H9 (cell line): ENCODE results near the gene NEUROG1. TPM values are rescaled to one million over a fixed set of nuclear protein-coding genes. Genes with fewer than 3 reads are reported as not detected.

ENCODE experiments used
- DNase-seq: peaks from one replicate; pipeline ENCODE4 v3.0.0-alpha.2; 2017
- H2AFZ ChIP-seq: one replicate; pipeline ENCODE4 v1.6.1; 2013; ENCODE audit warnings: mild to moderate bottlenecking, low read length, control low read depth, moderate library complexity
- H2AK5ac ChIP-seq: 2 replicates; pipeline ENCODE4 v1.6.1; 2013; ENCODE audit warnings: low read length, control low read depth, mixed read lengths; ENCODE audit not compliant: insufficient read length
- H2BK120ac ChIP-seq: one replicate; pipeline ENCODE4 v1.6.1; 2013; ENCODE audit warnings: low read depth, mild to moderate bottlenecking, low read length, control low read depth, inconsistent platforms; ENCODE audit not compliant: poor library complexity, severe bottlenecking
- H2BK12ac ChIP-seq: 2 replicates; pipeline ENCODE4 v1.6.1; 2013; ENCODE audit warnings: low read length, control low read depth, mixed read lengths, low read depth; ENCODE audit not compliant: insufficient read length
- H2BK15ac ChIP-seq: 2 replicates; pipeline ENCODE4 v1.6.1; 2013; ENCODE audit warnings: low read depth, low read length, control low read depth
- H2BK20ac ChIP-seq: one replicate; pipeline ENCODE4 v1.6.1; 2013; ENCODE audit warnings: low read depth, mild to moderate bottlenecking, low read length, control low read depth, inconsistent platforms; ENCODE audit not compliant: poor library complexity, severe bottlenecking
- H2BK5ac ChIP-seq: 2 replicates; pipeline ENCODE4 v1.6.1; 2013; ENCODE audit warnings: low read length, control low read depth, mixed read lengths; ENCODE audit not compliant: insufficient read length
- H3K14ac ChIP-seq: 2 replicates; pipeline ENCODE4 v1.6.1; 2013; ENCODE audit warnings: low read length, control low read depth; ENCODE audit not compliant: insufficient read depth
- H3K18ac ChIP-seq: 2 replicates; pipeline ENCODE4 v1.6.1; 2013; ENCODE audit warnings: low read depth, mild to moderate bottlenecking, mixed read lengths, low read length, control low read depth; ENCODE audit not compliant: insufficient read length
- H3K23ac ChIP-seq: 2 replicates; pipeline ENCODE4 v1.6.1; 2013; ENCODE audit warnings: low read length, control low read depth, mixed read lengths, low read depth; ENCODE audit not compliant: insufficient read length
- H3K23me2 ChIP-seq: 2 replicates; pipeline ENCODE4 v1.6.1; 2013; ENCODE audit warnings: low read depth, mild to moderate bottlenecking, mixed read lengths, low read length, control low read depth; ENCODE audit not compliant: insufficient read length, poor library complexity, severe bottlenecking
- H3K27ac ChIP-seq: 2 replicates; pipeline ENCODE4 v1.5.1; 2013; ENCODE audit warnings: low read length, control low read depth, mixed read lengths, low read depth; ENCODE audit not compliant: insufficient read length
- H3K27me3 ChIP-seq: 2 replicates; pipeline ENCODE4 v1.6.1; 2013; ENCODE audit warnings: low read length, control low read depth, inconsistent platforms; ENCODE audit not compliant: insufficient read depth
- H3K4ac ChIP-seq: 2 replicates; pipeline ENCODE4 v1.6.1; 2013; ENCODE audit warnings: low read depth, mild to moderate bottlenecking, control low read depth, inconsistent platforms, low read length, moderate library complexity
- H3K4me1 ChIP-seq: 2 replicates; pipeline ENCODE4 v1.6.1; 2013; ENCODE audit warnings: low read length, control low read depth, inconsistent platforms; ENCODE audit not compliant: insufficient read depth
- H3K4me2 ChIP-seq: 2 replicates; pipeline ENCODE4 v1.6.1; 2013; ENCODE audit warnings: low read length, control low read depth, mixed read lengths; ENCODE audit not compliant: insufficient read length, insufficient read depth
- H3K56ac ChIP-seq: 2 replicates; pipeline ENCODE4 v1.6.1; 2013; ENCODE audit warnings: low read depth, mild to moderate bottlenecking, mixed read lengths, low read length, control low read depth; ENCODE audit not compliant: insufficient read length
- H3K79me1 ChIP-seq: 2 replicates; pipeline ENCODE4 v1.6.1; 2013; ENCODE audit warnings: low read depth, mild to moderate bottlenecking, moderate library complexity, low read length, control low read depth, inconsistent platforms; ENCODE audit not compliant: insufficient read depth, poor library complexity, severe bottlenecking
- H3K79me2 ChIP-seq: 2 replicates; pipeline ENCODE4 v1.6.1; 2013; ENCODE audit warnings: low read length, control low read depth, inconsistent platforms; ENCODE audit not compliant: insufficient read depth
- H3K9ac ChIP-seq: 2 replicates; pipeline ENCODE4 v1.6.1; 2013; ENCODE audit warnings: low read length, control low read depth, mixed read lengths; ENCODE audit not compliant: insufficient read length; ENCODE audit errors: extremely low read depth
- H3K9me3 ChIP-seq: one replicate; pipeline ENCODE4 v1.6.1; 2013; ENCODE audit warnings: low read depth, low read length, inconsistent platforms; ENCODE audit not compliant: control insufficient read depth
- H3T11ph ChIP-seq: one replicate; pipeline ENCODE4 v1.6.1; 2013; ENCODE audit warnings: mild to moderate bottlenecking, low read length, control low read depth, inconsistent platforms
- H4K20me1 ChIP-seq: one replicate; pipeline ENCODE4 v1.6.1; 2013; ENCODE audit not compliant: control insufficient read depth, insufficient read length, insufficient read depth
- H4K5ac ChIP-seq: 2 replicates; pipeline ENCODE4 v1.6.1; 2013; ENCODE audit warnings: low read depth, mild to moderate bottlenecking, mixed read lengths, low read length, control low read depth; ENCODE audit not compliant: insufficient read length
- H4K8ac ChIP-seq: replicated peaks from 2 replicates; pipeline ENCODE4 v1.6.1; 2013; ENCODE audit warnings: low read length, control low read depth, mixed read lengths, low read depth; ENCODE audit not compliant: insufficient read length
- H4K91ac ChIP-seq: 2 replicates; pipeline ENCODE4 v1.6.1; 2013; ENCODE audit warnings: low read depth, mild to moderate bottlenecking, moderate library complexity, mixed read lengths, low read length, control low read depth; ENCODE audit not compliant: insufficient read length
- H3K27ac Mint-ChIP-seq, 3 experiments: 2 replicates in 2 of 3; 3 replicates in 1 of 3; pipeline ENCODE4 v1.8.0; 2020 to 2021; ENCODE audit warnings: mixed read lengths in 3 of 3, mild to moderate bottlenecking in 1 of 3, moderate library complexity in 1 of 3
- H3K27me3 Mint-ChIP-seq: 2 replicates; pipeline ENCODE4 v1.8.0; 2021; ENCODE audit warnings: low read depth, mild to moderate bottlenecking, moderate library complexity, mixed read lengths
- H3K36me3 Mint-ChIP-seq, 3 experiments: 2 replicates in 2 of 3; 3 replicates in 1 of 3; pipeline ENCODE4 v1.8.0; 2020 to 2021; ENCODE audit warnings: low read depth in 3 of 3, mixed read lengths in 3 of 3; ENCODE audit not compliant: insufficient read depth in 1 of 3
- H3K4me1 Mint-ChIP-seq, 2 experiments: 2 replicates each; pipeline ENCODE4 v1.8.0; 2020; ENCODE audit warnings: mixed read lengths in 2 of 2
- H3K4me3 Mint-ChIP-seq, 2 experiments: 2 replicates in 1 of 2; 3 replicates in 1 of 2; pipeline ENCODE4 v1.8.0; 2020 to 2021; ENCODE audit warnings: mild to moderate bottlenecking in 2 of 2, mixed read lengths in 2 of 2, moderate library complexity in 1 of 2
- H3K9me3 Mint-ChIP-seq, 2 experiments: 2 replicates in 1 of 2; 3 replicates in 1 of 2; pipeline ENCODE4 v1.8.0; 2020; ENCODE audit warnings: mild to moderate bottlenecking in 2 of 2, mixed read lengths in 2 of 2, moderate library complexity in 1 of 2
- CTCF ChIP-seq: fragments of 200-600 bp; sonication (generic); conservative IDR thresholded peaks from 3 replicates; pipeline ENCODE4 v1.8.0; 2021; ENCODE audit warnings: antibody characterized with exemption, mild to moderate bottlenecking
- WGBS: extraction: QIAGEN DNeasy Blood & Tissue Kit; methylation state at CpG from one replicate; pipeline ENCODE4 v1.1.7; 2013; ENCODE audit warnings: missing lambda C conversion rate, low lambda C conversion rate, mixed read lengths; ENCODE audit not compliant: insufficient read length; ENCODE audit errors: extremely low coverage; 5-methylcytosine and 5-hydroxymethylcytosine counted together
- total RNA-seq: library from RNA; stranded (reverse); gene quantifications from 2 replicates; pipeline ENCODE4 v1.2.1, GENCODE V29; 2021

NEUROG1 gene
- total RNA-seq, 1 experiment from 2014 or later = not detected

- Histone ChIP-seq H3T11ph (no peak overlapping the region), H2BK5ac (no peak overlapping the region), H4K8ac (no peak overlapping the region), H3K9ac (no peak overlapping the region), H4K20me1 (no peaks in the 10 kb centered on the region), H4K5ac (no peak overlapping the region), H2BK120ac (no peak overlapping the region), H3K27me3 (peaks cover 28% of the 10 kb centered on the region), H3K79me2 (no peaks in the 10 kb centered on the region), H2AFZ (no peak overlapping the region), H2BK15ac (no peak overlapping the region), H2BK20ac (no peak overlapping the region), H3K79me1 (no peaks in the 10 kb centered on the region), H3K14ac (no peak overlapping the region), H2AK5ac (no peak overlapping the region), H3K4me1 (no peaks in the 10 kb centered on the region), H3K56ac (no peak overlapping the region), H2BK12ac (no peak overlapping the region), H3K9me3 (no peaks in the 10 kb centered on the region), H3K4ac (no peak overlapping the region), H3K18ac (no peak overlapping the region), H3K4me2 (no peak overlapping the region), H4K91ac (no peak overlapping the region), H3K27ac (no peak overlapping the region), H3K23ac (no peak overlapping the region), H3K23me2 (no peaks in the 10 kb centered on the region)
- Mint-ChIP-seq H3K4me1 (peaks cover 8 to 22% of the 10 kb centered on the region in 2 experiments), H3K36me3 (no peaks in the 10 kb centered on the region), H3K4me3 (no peak overlapping the region), H3K9me3 (peaks cover 0 to 11% of the 10 kb centered on the region in 2 experiments; a peak in 2 of 5 replicates), H3K27me3 (peaks cover 33% of the 10 kb centered on the region), H3K27ac (no peak overlapping the region)
- DNase-seq = no peak
- TF ChIP-seq CTCF = no peak
- no CpG with 5 or more reads among the region's 2 CpGs for WGBS
These were observed 37.1 kb downstream of the NEUROG1 start for GRCh38 chr5:135498637-135498995.
